ENCODE results near the gene C1QTNF2.

DNA sequence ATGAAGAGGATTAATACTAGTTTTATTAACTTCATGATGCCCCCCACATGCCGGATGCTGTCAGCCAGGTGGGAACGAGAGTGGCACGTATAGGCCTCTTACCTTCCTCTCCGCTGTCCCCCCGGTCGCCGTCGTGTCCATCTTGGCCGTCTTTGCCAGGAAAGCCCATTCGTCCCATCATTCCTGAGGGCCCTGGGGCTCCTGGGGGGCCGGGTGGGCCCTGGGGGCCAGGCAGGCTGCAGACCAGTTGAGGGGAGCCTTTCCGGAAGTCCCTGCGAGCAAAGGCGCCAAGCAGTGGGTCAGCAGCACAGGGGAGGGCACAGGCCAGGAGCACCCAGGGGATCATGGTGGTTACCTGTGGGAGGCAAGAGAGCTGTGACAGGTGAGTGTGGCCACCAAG is 15.8 kb downstream of the C1QTNF2 start:
- TF ChIP-seq CTCF (IDR thresholded peaks at IDR 0.05) (no peak), EP300 (IDR thresholded peaks at IDR 0.05) (no peak), POLR2A (IDR thresholded peaks at IDR 0.05) (no peak), POLR2AphosphoS5 (IDR thresholded peaks at IDR 0.05) (no peak)

Data from upper lobe of left lung (tissue), 4 donors.